Uterus (tissue), 2 donors: Measurements from ENCODE around the gene SLC43A3.

ENCODE experiments used
- POLR2A ChIP-seq, 2 donors: fragments of 450-650 bp; IDR thresholded peaks; one replicate each; pipeline ENCODE4 v1.6.1; 2016; ENCODE audit warnings: antibody characterized with exemption in 2 of 2, mild to moderate bottlenecking in 1 of 2, moderate library complexity in 1 of 2
- TF ChIP-seq, protein P1 (sequence below), 4 experiments: fragments of 200-600 bp in 2 of 4; fragments of 450-650 bp in 2 of 4; sonication (generic) in 2 of 4; IDR thresholded peaks; one replicate each; pipeline ENCODE4 v1.5.1; 2016 to 2019; ENCODE audit warnings: antibody characterized with exemption in 4 of 4, mild to moderate bottlenecking in 2 of 4, moderate library complexity in 1 of 4

DNA sequence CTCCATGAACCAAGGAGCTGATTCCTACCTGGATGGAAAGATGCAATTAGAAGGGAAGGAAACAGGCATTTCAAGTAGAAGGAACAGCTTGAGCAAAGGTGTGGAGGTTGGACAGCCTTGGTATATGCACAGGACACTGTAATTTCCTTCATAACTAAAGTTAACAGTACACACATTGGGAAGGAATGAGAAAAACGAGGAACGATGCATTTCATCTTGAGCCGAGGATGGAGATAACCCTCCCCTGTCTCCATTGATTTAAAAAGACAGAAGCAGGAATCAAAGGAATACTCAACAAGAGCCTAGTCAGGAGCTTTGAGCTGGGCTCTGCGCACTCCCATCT lies 34.2 kb downstream of the SLC43A3 start:
- TF ChIP-seq, protein P1, sequence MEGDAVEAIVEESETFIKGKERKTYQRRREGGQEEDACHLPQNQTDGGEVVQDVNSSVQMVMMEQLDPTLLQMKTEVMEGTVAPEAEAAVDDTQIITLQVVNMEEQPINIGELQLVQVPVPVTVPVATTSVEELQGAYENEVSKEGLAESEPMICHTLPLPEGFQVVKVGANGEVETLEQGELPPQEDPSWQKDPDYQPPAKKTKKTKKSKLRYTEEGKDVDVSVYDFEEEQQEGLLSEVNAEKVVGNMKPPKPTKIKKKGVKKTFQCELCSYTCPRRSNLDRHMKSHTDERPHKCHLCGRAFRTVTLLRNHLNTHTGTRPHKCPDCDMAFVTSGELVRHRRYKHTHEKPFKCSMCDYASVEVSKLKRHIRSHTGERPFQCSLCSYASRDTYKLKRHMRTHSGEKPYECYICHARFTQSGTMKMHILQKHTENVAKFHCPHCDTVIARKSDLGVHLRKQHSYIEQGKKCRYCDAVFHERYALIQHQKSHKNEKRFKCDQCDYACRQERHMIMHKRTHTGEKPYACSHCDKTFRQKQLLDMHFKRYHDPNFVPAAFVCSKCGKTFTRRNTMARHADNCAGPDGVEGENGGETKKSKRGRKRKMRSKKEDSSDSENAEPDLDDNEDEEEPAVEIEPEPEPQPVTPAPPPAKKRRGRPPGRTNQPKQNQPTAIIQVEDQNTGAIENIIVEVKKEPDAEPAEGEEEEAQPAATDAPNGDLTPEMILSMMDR (IDR thresholded peaks at IDR 0.05), result no peak
- TF ChIP-seq POLR2A (IDR thresholded peaks at IDR 0.05), result no peak
